Measurements from ENCODE around the gene RABGAP1L.

GRCh38 chr1:174968750-174969244, 809.5 kb downstream of the RABGAP1L start:
- TF ChIP-seq KDM5A (IDR thresholded peaks at IDR 0.05; ENCODE audit: low read length) (no peak), PHF8 (conservative IDR thresholded peaks at IDR 0.05; ENCODE audit: low read depth, low read length) (no peak), SRF (IDR thresholded peaks at IDR 0.05; ENCODE audit: low read depth, low read length) (no peak), CTCF (IDR thresholded peaks at IDR 0.05; ENCODE audit: control extremely low read depth in 1 of 3, insufficient read depth in 1 of 3, low read depth in 1 of 3, low read length in 3 of 3) (no peak), ATF2 (IDR thresholded peaks at IDR 0.05; ENCODE audit: low read length) (no peak), MAFK (IDR thresholded peaks at IDR 0.05; ENCODE audit: low read depth, low read length) (no peak), TAF1 (IDR thresholded peaks at IDR 0.05; ENCODE audit: low read depth, low read length) (no peak)

All from H1 (cell line).